ENCODE results near the gene ZDHHC19.

GRCh38 chr3:196165850-196166249, 45.4 kb downstream of the ZDHHC19 start:
- TF ChIP-seq, protein P1, sequence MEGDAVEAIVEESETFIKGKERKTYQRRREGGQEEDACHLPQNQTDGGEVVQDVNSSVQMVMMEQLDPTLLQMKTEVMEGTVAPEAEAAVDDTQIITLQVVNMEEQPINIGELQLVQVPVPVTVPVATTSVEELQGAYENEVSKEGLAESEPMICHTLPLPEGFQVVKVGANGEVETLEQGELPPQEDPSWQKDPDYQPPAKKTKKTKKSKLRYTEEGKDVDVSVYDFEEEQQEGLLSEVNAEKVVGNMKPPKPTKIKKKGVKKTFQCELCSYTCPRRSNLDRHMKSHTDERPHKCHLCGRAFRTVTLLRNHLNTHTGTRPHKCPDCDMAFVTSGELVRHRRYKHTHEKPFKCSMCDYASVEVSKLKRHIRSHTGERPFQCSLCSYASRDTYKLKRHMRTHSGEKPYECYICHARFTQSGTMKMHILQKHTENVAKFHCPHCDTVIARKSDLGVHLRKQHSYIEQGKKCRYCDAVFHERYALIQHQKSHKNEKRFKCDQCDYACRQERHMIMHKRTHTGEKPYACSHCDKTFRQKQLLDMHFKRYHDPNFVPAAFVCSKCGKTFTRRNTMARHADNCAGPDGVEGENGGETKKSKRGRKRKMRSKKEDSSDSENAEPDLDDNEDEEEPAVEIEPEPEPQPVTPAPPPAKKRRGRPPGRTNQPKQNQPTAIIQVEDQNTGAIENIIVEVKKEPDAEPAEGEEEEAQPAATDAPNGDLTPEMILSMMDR (IDR thresholded peaks at IDR 0.05; ENCODE audit: poor library complexity) = no peak
- no peak for TF ChIP-seq EZH2 (IDR thresholded peaks at IDR 0.05; ENCODE audit: borderline replicate concordance)
